GM12878 (cell line): ENCODE results near the gene RAB40B. TPM values are rescaled to one million over a fixed set of nuclear protein-coding genes. Genes with fewer than 3 reads are reported as not detected.

Source experiments
- ATAC-seq: fragments of 200-7000 bp; cut with Tn5 transposase; 3 replicates; pipeline ENCODE4 v1.9.1; 2020; ENCODE audit warnings: mild to moderate bottlenecking, moderate library complexity
- BruUV-seq: library from RNA; stranded (reverse); fragments of 400-500 nt; replicated peaks from 2 replicates; lab custom pipeline; 2021; lab: Mats Ljungman, UMichigan
- CTCF ChIA-PET: fragments of 300-600 bp; sonication (Branson Sonifier 250); formaldehyde crosslinking; extraction: SDS; loops from one replicate; lab custom pipeline; 2021; ENCODE audit warnings: inconsistent platforms; lab: Yijun Ruan, JAX
- POLR2A ChIA-PET: fragments of 350-600 bp; formaldehyde crosslinking; extraction: SDS; loops from one replicate; lab custom pipeline; 2021; ENCODE audit warnings: inconsistent platforms; lab: Charles Lee
- RAD21 ChIA-PET: fragments of 300-600 bp; sonication (Branson Sonifier 250); formaldehyde crosslinking; loops from one replicate; lab custom pipeline; 2023; ENCODE audit warnings: antibody characterized with exemption; ENCODE audit not compliant: unreplicated experiment; lab: Charles Lee
- SMC1A ChIA-PET: fragments of 300-600 bp; sonication (Branson Sonifier 250); formaldehyde crosslinking; loops from one replicate; lab custom pipeline; 2023; ENCODE audit not compliant: unreplicated experiment, uncharacterized antibody; lab: Charles Lee
- DNase-seq: peaks from one replicate; pipeline ENCODE4 v3.0.0-alpha.2; 2011; ENCODE audit warnings: low read depth, low spot score
- FAIRE-seq: peaks from 3 replicates; lab custom pipeline; 2011; peaks lifted over from hg19 to GRCh38; lab: Jason Lieb, UNC
- H2AFZ ChIP-seq: 2 replicates; pipeline ENCODE4 v1.6.0; 2011; ENCODE audit warnings: low read depth, low read length, control low read depth; ENCODE audit not compliant: control insufficient read depth
- H3K27ac ChIP-seq: 2 replicates; pipeline ENCODE4 v1.5.1; 2011; ENCODE audit warnings: control low read depth; ENCODE audit not compliant: control insufficient read depth, insufficient read depth
- H3K27me3 ChIP-seq, 2 experiments: replicated peaks in 1 of 2; 2 replicates each; pipeline versions ENCODE4 v1.6.0 to v1.6.1; 2011; ENCODE audit warnings: low read length in 1 of 2; ENCODE audit not compliant: control insufficient read depth in 2 of 2, insufficient read depth in 2 of 2
- H3K36me3 ChIP-seq, 2 experiments: 2 replicates each; pipeline ENCODE4 v1.5.1; 2011; ENCODE audit warnings: low read length in 1 of 2; ENCODE audit not compliant: control insufficient read depth in 2 of 2, insufficient read depth in 2 of 2
- H3K4me1 ChIP-seq: 2 replicates; pipeline ENCODE4 v1.6.1; 2011; ENCODE audit warnings: mild to moderate bottlenecking, low read length, moderate library complexity, mixed read lengths; ENCODE audit not compliant: control insufficient read depth, insufficient read depth
- H3K4me2 ChIP-seq: 2 replicates; pipeline ENCODE4 v1.6.0; 2011; ENCODE audit warnings: control low read depth; ENCODE audit not compliant: control insufficient read depth, insufficient read depth
- H3K4me3 ChIP-seq: fragments of 200-600 bp; sonication (generic); 2 replicates; pipeline ENCODE4 v1.5.1; 2016
- H3K79me2 ChIP-seq: 2 replicates; pipeline ENCODE4 v1.6.0; 2011; ENCODE audit warnings: low read length; ENCODE audit not compliant: control insufficient read depth, insufficient read depth
- H3K9ac ChIP-seq: 2 replicates; pipeline ENCODE4 v1.8.0; 2011; ENCODE audit warnings: low read length, control low read depth, mixed read lengths; ENCODE audit not compliant: control insufficient read depth, insufficient read depth
- H3K9me3 ChIP-seq: replicated peaks from 3 replicates; pipeline ENCODE4 v1.5.1; 2011; ENCODE audit warnings: mild to moderate bottlenecking, low read length; ENCODE audit not compliant: control insufficient read depth, insufficient read depth
- H4K20me1 ChIP-seq: 2 replicates; pipeline ENCODE4 v1.6.0; 2011; ENCODE audit not compliant: control insufficient read depth, insufficient read depth
- E4F1 ChIP-seq: fragments of 450-650 bp; IDR thresholded peaks from 2 replicates; pipeline ENCODE4 v1.6.1; 2018; ENCODE audit warnings: borderline replicate concordance, mild to moderate bottlenecking; ENCODE audit not compliant: partially characterized antibody
- HSF1 ChIP-seq: fragments of 150-350 bp; IDR thresholded peaks from 2 replicates; pipeline ENCODE4 v1.6.1; 2014; ENCODE audit warnings: mild to moderate bottlenecking, low read depth, low read length
- POLR2AphosphoS5 ChIP-seq: IDR thresholded peaks from 2 replicates; pipeline ENCODE4 v1.6.1; 2011; ENCODE audit warnings: mild to moderate bottlenecking, low read length, inconsistent platforms
- SIN3A ChIP-seq: IDR thresholded peaks from 2 replicates; pipeline ENCODE4 v1.6.1; 2012; ENCODE audit warnings: low read depth, low read length, improper control_type of control experiment
- SUPT20H ChIP-seq: IDR thresholded peaks from 2 replicates; pipeline ENCODE4 v1.6.1; 2011; ENCODE audit warnings: low read depth, mild to moderate bottlenecking, low read length, moderate library complexity, borderline replicate concordance; ENCODE audit not compliant: control insufficient read depth
- TARDBP ChIP-seq: IDR thresholded peaks from 2 replicates; pipeline ENCODE4 v1.6.1; 2016; ENCODE audit warnings: borderline replicate concordance
- ZNF207 ChIP-seq: fragments of 450-650 bp; IDR thresholded peaks from 2 replicates; pipeline ENCODE4 v1.6.1; 2014; ENCODE audit warnings: antibody characterized with exemption, mild to moderate bottlenecking, borderline replicate concordance
- ZNF217 ChIP-seq: fragments of 450-650 bp; IDR thresholded peaks from 2 replicates; pipeline ENCODE4 v1.6.1; 2017; ENCODE audit warnings: antibody characterized with exemption, mild to moderate bottlenecking
- ZNF274 ChIP-seq: IDR thresholded peaks from one replicate; pipeline ENCODE4 v1.8.0; 2011; ENCODE audit not compliant: insufficient read length, insufficient read depth
- ZNF384 ChIP-seq: IDR thresholded peaks from 2 replicates; pipeline ENCODE4 v1.6.1; 2012; ENCODE audit warnings: low read depth, mild to moderate bottlenecking, low read length, improper control_type of control experiment, borderline replicate concordance
- ZNF622 ChIP-seq: fragments of 450-650 bp; IDR thresholded peaks from 2 replicates; pipeline ENCODE4 v1.6.1; 2017; ENCODE audit warnings: mild to moderate bottlenecking, inconsistent platforms
- ZNF687 ChIP-seq: fragments of 450-650 bp; IDR thresholded peaks from 2 replicates; pipeline ENCODE4 v1.6.1; 2017; ENCODE audit warnings: mild to moderate bottlenecking, moderate library complexity
- WGBS: methylation state at CpG from one replicate; pipeline ENCODE4 v1.1.6; 2016; ENCODE audit warnings: low lambda C conversion rate; ENCODE audit not compliant: insufficient replicate concordance, insufficient coverage; ENCODE audit errors: missing lambda C conversion rate; 5-methylcytosine and 5-hydroxymethylcytosine counted together
- in situ Hi-C: fragments of 300-500 bp; cut with MboI; formaldehyde crosslinking; loops from 9 replicates; pipeline ENCODE4 v1.14.3; 2018; ENCODE audit warnings: mixed read lengths
- intact Hi-C: fragments of 100-400 bp; cut with micrococcal nuclease; formaldehyde crosslinking; loops from one replicate; pipeline ENCODE4 v1.14.2; 2022; ENCODE audit not compliant: unreplicated experiment
- polyA plus RNA-seq, 11 experiments: library from polyadenylated mRNA; depleted of rRNA in 4 of 11; unstranded in 6 of 11; stranded (reverse) in 5 of 11; fragments of >200 nt; fragmentation: Nextera tagmentation in 4 of 11; fragmentation: Illumina TruSeq in 1 of 11; extraction: Ambion mirVana in 4 of 11; extraction: Trizol in 1 of 11; gene quantifications; 1 replicate in 1 of 11; 2 replicates in 10 of 11; pipeline versions ENCODE4 v1.2.1 to v1.2.3, GENCODE V29; 2011 to 2016; ENCODE audit warnings: inconsistent platforms in 2 of 11, missing spikeins in 2 of 11, low read depth in 1 of 11
- total RNA-seq, 4 experiments: library from RNA; depleted of rRNA in 3 of 4; stranded (reverse); fragments of >200 nt in 3 of 4; fragmentation: Illumina TruSeq in 1 of 4; extraction: Trizol in 1 of 4; gene quantifications; 2 replicates each; pipeline versions ENCODE4 v1.2.1 to v1.2.3, GENCODE V29; 2013 to 2021

RAB40B gene
- total and polyA plus RNA-seq, 10 of the 15 experiments (the other 5 are each of a cell fraction or from before 2014, with no cell fraction given): 0.06 to 2.8 (median 1.4) TPM

- FAIRE-seq (no peak), ATAC-seq (no peak), DNase-seq (no peak)
- Histone ChIP-seq H3K9ac (no peak overlapping the region), H3K4me1 (peaks cover 6% of the 10 kb centered on the region), H3K27ac (no peak overlapping the region), H3K4me3 (no peak overlapping the region), H3K4me2 (no peak overlapping the region), H3K9me3 (no peaks in the 10 kb centered on the region), H4K20me1 (no peaks in the 10 kb centered on the region), H3K36me3 (peaks cover 0 to 3% of the 10 kb centered on the region in 2 experiments; a peak in 3 of 4 replicates), H3K79me2 (peaks cover 15% of the 10 kb centered on the region), H3K27me3 (no peaks in the 10 kb centered on the region), H2AFZ (no peak overlapping the region)
- ChIA-PET RAD21 (no interaction called here), CTCF (no interaction called here), POLR2A (no interaction called here), SMC1A (interaction anchor here (0.7 kb wide), 1 partner anchor 11 kb away, joined by 3 read pairs; no protein-coding TSS in a partner anchor)
- intact Hi-C loops (no loop called here), in situ Hi-C loops (no loop called here)
- WGBS: 93% methylated on average over 19 of the region's 19 CpGs
- BruUV-seq: no TSS peak
- TF ChIP-seq ZNF622 (no peak), HSF1 (no peak), ZNF274 (no peak), POLR2AphosphoS5 (no peak), ZNF384 (no peak), E4F1 (no peak), SIN3A (no peak), ZNF687 (no peak), ZNF207 (no peak), TARDBP (no peak), ZNF217 (no peak), SUPT20H (no peak)
Observed at GRCh38 chr17:82720204-82720603, 21.7 kb upstream of the RAB40B start.
